ENCODE data around the gene ALDH1A3. TPM values are rescaled to one million over a fixed set of nuclear protein-coding genes. Genes with fewer than 3 reads are reported as not detected.

ALDH1A3 gene
- total RNA-seq, 2 experiments from 2014 or later = not detected

DNA sequence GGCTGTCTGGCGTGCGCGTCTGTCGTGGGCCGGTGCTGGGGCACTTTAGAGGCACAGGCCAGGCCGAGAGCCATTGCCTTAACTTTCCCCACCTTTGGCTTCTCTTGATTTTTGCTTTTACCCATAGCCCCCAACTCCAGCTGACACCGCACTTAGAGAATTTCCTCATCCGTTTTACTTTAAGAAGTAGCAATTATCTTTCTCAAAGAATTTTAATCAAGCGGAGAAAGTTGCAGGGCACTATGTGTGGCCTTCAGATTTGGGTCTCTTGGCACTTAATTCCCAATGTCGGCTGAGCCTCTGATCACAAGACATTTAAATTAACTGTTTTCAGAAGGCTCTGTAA lies 1.2 kb downstream of the ALDH1A3 start:
- Mint-ChIP-seq H3K27me3 (peaks cover 82% of the 10 kb centered on the region), H3K36me3 (ENCODE audit: low read depth) (no peaks in the 10 kb centered on the region), H3K4me3 (no peak overlapping the region), H3K27ac (no peak overlapping the region), H3K4me1 (peaks cover 9% of the 10 kb centered on the region), H3K9me3 (no peaks in the 10 kb centered on the region)
- DNase-seq = no peak
- POLR2A ChIA-PET = no interaction called here
- CTCF ChIA-PET = no interaction called here

DNA sequence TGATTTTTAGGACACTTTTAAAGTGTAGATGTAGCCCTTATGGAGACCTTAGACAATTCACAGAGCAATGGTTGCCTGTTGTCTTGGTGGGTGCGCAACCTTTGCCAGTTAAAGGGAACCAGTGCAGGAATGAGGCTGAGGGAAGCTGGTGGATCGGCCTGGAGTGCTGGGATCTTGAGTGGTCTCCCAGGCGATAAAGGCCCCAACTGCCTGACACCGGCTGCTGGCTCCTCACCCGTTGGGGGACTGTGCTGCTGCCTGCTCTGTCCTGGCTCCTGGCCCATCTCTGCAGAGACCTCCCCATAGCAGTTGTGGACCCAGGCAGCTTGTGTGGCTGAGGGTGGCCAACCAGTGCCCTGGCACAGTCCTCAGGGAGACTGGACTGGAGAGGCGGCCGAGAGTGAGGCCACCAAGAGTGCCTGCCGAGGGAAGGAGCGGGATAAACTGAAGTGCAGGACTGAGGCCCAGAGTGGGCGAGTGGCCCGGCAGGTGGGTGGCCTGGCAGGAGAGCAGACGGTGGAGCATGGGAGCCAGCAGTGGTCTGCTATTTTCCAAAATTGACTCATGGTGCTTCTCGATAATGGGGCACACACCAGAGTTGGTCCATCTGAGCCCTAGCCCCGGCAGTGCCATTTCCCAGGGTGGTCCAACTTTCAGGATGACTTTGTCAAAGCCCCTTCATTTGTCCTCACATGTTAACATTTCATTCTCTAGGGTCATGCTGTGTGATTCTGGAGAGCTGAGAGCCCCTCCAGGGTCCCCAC lies 2.1 kb downstream of the ALDH1A3 start:
- Mint-ChIP-seq H3K9me3 (no peaks in the 10 kb centered on the region), H3K27ac (no peak overlapping the region), H3K4me3 (no peak overlapping the region), H3K4me1 (peaks cover 9% of the 10 kb centered on the region), H3K36me3 (ENCODE audit: low read depth) (no peaks in the 10 kb centered on the region), H3K27me3 (peaks cover 79% of the 10 kb centered on the region)
- CTCF ChIA-PET = no interaction called here
- POLR2A ChIA-PET = no interaction called here
- no peak for DNase-seq

DNA sequence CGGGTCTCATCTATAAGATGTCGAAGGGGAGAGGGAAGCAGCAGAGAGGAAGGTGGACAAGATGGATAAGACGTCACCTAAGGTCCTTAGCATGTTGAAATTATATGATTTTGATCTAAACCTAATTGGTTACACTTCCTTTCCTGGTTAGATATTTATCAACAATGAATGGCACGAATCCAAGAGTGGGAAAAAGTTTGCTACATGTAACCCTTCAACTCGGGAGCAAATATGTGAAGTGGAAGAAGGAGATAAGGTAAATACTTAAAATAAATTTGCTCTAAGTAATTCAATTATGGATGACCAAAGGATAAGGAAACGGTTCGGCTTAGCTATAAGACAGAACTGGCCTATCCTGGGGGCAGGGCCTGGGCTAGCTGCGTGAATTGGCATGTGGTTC lies 5.5 kb downstream of the ALDH1A3 start:
- Mint-ChIP-seq H3K4me3 (no peak overlapping the region), H3K9me3 (no peaks in the 10 kb centered on the region), H3K36me3 (ENCODE audit: low read depth) (no peaks in the 10 kb centered on the region), H3K27me3 (peaks cover 76% of the 10 kb centered on the region), H3K27ac (no peak overlapping the region), H3K4me1 (peaks cover 5% of the 10 kb centered on the region)
- ChIA-PET CTCF (interaction anchor here (0.9 to 1.0 kb wide), 3 partner anchors 10 to 33 kb away, joined by 3 to 5 read pairs (median 4); no protein-coding TSS in a partner anchor), POLR2A (no interaction called here)
- DNase-seq = no peak

DNA sequence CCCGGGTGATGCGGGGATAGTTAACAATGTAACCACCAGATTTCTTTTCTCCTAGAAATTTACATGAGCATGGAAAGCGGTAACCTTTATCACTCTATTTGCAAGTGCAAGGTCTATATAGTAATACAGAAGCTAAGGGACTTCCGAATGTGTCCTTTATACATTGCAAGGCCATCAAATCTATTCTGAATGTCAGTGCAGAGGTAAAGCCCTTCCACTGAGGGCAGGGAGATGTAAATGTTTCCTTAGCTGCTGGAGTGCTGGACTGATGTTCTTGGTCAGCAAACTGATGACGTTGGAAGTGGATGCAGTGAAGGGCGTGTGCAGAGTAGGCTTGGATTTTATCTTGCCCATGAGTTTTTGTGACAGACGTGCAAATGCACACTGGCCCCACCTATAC lies 6.2 kb downstream of the ALDH1A3 start:
- Mint-ChIP-seq H3K4me1 (peaks cover 2% of the 10 kb centered on the region), H3K9me3 (no peaks in the 10 kb centered on the region), H3K36me3 (ENCODE audit: low read depth) (no peaks in the 10 kb centered on the region), H3K4me3 (no peak overlapping the region), H3K27me3 (peaks cover 75% of the 10 kb centered on the region), H3K27ac (no peak overlapping the region)
- POLR2A ChIA-PET = no interaction called here
- no peak for DNase-seq
- CTCF ChIA-PET = interaction anchor here (1.0 kb wide), 1 partner anchor 32 kb away, joined by 4 read pairs; no protein-coding TSS in a partner anchor

DNA sequence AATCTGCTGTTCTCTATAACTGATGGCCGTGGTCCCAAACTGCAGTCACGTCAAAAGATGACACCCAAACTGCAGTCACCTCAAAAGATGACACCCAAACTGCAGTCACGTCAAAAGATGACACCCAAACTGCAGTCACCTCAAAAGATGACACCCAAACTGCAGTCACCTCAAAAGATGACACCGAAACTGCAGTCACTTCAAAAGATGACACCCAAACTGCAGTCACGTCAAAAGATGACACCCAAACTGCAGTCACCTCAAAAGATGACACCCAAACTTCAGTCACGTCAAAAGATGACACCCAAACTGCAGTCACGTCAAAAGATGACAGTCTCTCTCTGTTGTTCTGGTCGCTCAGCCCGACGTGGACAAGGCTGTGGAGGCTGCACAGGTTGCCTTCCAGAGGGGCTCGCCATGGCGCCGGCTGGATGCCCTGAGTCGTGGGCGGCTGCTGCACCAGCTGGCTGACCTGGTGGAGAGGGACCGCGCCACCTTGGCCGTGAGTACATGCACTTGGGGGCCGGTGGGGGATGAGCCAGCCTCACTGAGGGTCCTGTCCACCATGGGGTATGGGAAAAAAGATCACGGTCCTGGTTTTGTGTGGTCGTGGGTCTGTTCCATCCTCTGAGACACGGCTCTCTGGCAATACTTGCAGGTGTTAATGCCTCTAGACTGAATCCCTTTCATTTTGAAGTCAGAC lies 7.7 kb downstream of the ALDH1A3 start:
- Mint-ChIP-seq H3K36me3 (ENCODE audit: low read depth) (no peaks in the 10 kb centered on the region), H3K27me3 (peaks cover 67% of the 10 kb centered on the region), H3K4me3 (no peak overlapping the region), H3K4me1 (no peaks in the 10 kb centered on the region), H3K27ac (no peak overlapping the region), H3K9me3 (no peaks in the 10 kb centered on the region)
- ChIA-PET POLR2A (no interaction called here), CTCF (no interaction called here)
- no peak for DNase-seq

DNA sequence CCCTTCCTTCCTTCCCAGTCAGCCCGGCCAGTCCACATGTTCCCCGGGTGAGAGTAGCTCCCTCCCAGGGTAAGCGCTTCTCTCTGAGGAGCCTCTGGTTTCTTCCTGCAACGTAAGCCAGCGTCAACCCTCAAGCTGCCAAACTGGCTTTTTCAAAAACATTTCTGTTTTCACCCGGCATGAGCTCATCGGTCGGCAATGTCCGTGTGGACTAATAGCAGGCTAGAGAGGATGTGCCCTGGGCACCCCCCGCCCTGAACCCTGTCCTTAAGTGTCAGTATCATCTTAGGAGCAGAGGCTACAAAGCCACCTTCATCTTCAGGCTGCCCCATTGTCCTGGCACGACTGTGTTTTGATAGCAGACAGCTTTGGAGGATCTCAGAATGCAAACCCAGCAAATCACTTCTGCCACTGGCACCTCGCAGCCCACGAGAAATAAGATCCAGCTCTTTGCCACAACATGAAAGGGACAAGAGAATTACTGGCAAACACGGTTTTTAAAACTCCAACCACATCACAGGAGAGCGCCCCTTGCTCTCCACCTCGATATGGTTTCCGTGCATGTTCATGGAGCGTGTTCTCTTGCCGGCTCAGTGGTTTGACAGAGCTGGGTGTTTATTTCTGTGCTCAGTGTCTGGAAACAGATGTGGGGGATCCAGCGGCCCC lies 9.9 kb downstream of the ALDH1A3 start:
- ChIA-PET CTCF (interaction anchor here (0.6 to 1.0 kb wide), 4 partner anchors 41 to 131 kb away, joined by 3 to 4 read pairs (median 4); no protein-coding TSS in a partner anchor), POLR2A (no interaction called here)
- Mint-ChIP-seq H3K4me3 (no peak overlapping the region), H3K4me1 (no peaks in the 10 kb centered on the region), H3K27ac (no peak overlapping the region), H3K36me3 (ENCODE audit: low read depth) (no peaks in the 10 kb centered on the region), H3K27me3 (peaks cover 62% of the 10 kb centered on the region), H3K9me3 (no peaks in the 10 kb centered on the region)
- no peak for DNase-seq

DNA sequence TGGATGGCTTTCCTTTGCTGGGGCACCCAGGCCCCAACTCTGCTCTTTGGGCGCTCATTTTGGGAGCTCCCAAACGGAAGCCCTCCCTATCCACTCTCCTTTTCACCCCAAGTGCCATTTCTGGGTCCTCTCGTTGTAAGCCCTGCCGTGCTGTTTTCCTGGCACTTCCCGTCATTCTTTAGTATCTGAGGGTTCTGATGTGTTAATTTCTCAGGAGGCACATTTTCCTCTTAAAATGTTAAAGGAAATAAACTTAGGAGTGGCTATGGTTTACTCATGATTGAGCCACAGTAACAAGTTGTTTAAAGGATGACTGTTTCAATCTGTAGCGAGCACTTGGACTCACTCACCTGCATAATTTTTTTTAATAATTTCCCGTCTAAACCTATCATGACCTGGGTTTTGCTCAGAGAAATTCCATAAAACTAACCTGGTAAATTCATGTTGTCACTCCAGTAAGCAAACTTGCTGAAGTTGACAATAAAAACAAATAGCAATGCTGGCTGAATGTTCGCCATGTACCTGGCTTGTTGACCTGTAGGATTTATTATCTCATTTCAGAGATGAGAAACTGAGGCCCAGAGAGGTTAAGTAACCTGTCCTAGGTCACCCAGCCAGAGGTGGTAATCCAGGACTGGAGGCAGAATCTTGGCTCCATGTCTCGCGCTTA lies 10.6 kb downstream of the ALDH1A3 start:
- H3K27me3 Mint-ChIP-seq = peaks cover 58% of the 10 kb centered on the region
- H3K4me3 Mint-ChIP-seq = no peak overlapping the region
- H3K9me3 Mint-ChIP-seq = no peaks in the 10 kb centered on the region
- H3K27ac Mint-ChIP-seq = no peak overlapping the region
- H3K4me1 Mint-ChIP-seq = no peaks in the 10 kb centered on the region
- POLR2A ChIA-PET = no interaction called here
- CTCF ChIA-PET = interaction anchor here (0.6 to 1.0 kb wide), 2 partner anchors 118 to 125 kb away, joined by 3 to 4 read pairs; no protein-coding TSS in a partner anchor
- DNase-seq = no peak
- H3K36me3 Mint-ChIP-seq (ENCODE audit: low read depth) = no peaks in the 10 kb centered on the region

DNA sequence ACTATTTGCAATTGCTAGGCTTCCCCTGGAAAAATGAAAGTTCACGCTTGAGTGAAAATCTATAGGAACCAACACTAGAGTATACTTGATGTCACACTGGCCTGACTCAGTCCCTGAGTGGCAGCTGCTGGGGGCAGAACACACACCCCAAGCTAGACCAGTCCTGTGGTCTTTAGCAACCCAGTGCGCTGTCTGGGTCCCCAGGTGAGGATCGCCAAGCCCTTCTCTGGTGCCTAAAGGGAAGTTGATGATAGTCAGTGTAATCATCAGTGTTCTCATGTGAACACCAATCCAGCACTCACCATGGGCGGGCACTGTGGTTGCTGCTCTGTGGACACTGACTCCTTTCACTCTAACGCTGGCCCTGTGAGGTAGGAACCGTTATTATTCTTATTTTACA lies 11.2 kb downstream of the ALDH1A3 start:
- no peaks in the 10 kb centered on the region for H3K4me1 Mint-ChIP-seq
- POLR2A ChIA-PET = no interaction called here
- H3K4me3 Mint-ChIP-seq = no peak overlapping the region
- no peak overlapping the region for H3K27ac Mint-ChIP-seq
- CTCF ChIA-PET = no interaction called here
- DNase-seq = no peak
- H3K36me3 Mint-ChIP-seq (ENCODE audit: low read depth) = no peaks in the 10 kb centered on the region
- H3K9me3 Mint-ChIP-seq = no peaks in the 10 kb centered on the region
- H3K27me3 Mint-ChIP-seq = peaks cover 54% of the 10 kb centered on the region

DNA sequence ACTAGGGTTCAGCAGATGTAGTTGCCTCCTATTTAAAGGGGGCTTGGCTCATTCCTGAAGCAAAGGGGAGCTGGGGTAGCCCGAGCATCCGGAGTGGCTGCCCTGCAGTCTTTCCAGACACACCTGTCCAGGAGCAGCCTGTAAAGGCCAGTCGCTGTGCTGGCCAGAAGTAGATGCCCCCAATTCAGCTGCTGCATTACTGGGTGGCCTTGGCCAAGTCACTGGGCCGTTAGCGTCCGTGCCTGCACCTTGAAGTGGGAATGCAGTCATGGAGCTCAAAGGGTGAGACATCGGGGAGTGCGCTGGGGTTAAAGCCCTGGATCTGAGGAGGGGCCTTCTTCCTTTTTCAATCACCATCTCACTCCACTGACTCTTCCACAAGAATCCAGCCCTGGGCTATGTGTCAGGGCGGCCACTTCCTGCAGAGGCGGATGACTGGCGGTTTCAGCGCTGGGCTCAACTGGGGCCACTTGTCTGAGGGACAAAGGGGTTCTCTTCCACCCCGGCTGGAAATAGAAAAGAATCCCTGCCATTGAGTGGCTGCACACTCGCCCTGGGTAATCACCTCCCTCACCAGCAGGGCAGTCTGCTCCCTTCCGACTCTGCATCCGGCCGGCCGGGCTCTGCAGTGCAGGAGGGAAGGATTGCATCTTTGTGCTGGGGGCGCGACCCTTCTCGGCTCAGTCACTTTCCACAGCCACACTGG lies 11.8 kb downstream of the ALDH1A3 start:
- H3K9me3 Mint-ChIP-seq = no peaks in the 10 kb centered on the region
- DNase-seq = no peak
- no peak overlapping the region for H3K27ac Mint-ChIP-seq
- no peak overlapping the region for H3K4me3 Mint-ChIP-seq
- POLR2A ChIA-PET = no interaction called here
- no peaks in the 10 kb centered on the region for H3K4me1 Mint-ChIP-seq
- peaks cover 52% of the 10 kb centered on the region for H3K27me3 Mint-ChIP-seq
- H3K36me3 Mint-ChIP-seq (ENCODE audit: low read depth) = no peaks in the 10 kb centered on the region
- CTCF ChIA-PET = no interaction called here

DNA sequence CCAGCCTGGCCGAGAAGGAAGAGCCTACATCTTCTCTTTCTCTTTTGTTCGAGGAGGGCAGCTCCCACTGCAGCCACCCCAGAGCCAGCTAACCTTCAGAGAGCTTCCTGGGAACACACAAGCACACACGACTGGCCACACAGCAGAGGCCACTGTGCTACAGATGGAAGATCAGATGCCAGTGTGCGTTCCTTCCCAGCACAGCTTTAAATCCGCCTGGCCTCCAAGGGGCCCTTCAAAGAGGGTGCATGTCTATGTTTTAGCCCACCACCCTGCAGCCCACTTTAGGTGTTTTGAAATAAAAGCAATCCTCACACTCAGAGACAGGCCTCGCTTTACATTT lies 12.4 kb downstream of the ALDH1A3 start:
- Mint-ChIP-seq H3K27ac (no peak overlapping the region), H3K4me1 (no peaks in the 10 kb centered on the region), H3K36me3 (ENCODE audit: low read depth) (no peaks in the 10 kb centered on the region), H3K4me3 (no peak overlapping the region), H3K27me3 (peaks cover 52% of the 10 kb centered on the region), H3K9me3 (no peaks in the 10 kb centered on the region)
- ChIA-PET CTCF (no interaction called here), POLR2A (no interaction called here)
- DNase-seq = no peak

DNA sequence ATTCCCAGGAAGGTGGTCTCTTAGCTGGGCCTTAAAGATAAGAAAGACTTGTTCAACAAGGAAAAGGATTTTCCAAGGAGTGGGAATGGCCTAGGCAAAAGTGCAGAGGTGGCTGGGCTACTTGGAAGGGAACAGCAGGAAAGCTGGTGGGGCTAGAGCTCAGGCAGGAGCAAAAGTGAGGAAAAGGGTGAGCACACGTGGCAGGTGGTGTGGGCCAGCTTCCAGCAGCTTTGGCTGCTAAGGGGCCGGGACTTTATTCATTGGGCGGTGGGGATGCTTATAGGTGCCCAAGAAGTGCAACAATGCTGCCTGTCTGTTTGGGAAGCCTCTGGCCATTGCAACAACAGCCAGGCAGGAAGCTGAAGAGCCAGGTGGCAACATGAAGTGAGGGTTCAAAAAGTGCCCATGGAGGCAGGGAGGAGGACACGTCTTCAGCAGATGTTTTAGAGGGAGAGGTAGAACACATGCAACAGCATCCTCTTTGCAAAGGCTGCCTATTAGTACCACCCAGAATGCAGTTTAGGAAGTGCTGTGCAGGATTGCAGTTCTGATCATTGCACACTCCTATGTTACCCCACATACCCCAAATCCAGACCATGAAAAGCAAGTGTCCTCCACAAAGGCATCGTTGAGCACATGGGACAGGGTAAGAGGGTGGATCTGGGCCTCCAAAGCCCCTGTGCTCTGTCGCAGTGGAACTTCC lies 13.8 kb downstream of the ALDH1A3 start:
- H3K9me3 Mint-ChIP-seq = no peaks in the 10 kb centered on the region

DNA sequence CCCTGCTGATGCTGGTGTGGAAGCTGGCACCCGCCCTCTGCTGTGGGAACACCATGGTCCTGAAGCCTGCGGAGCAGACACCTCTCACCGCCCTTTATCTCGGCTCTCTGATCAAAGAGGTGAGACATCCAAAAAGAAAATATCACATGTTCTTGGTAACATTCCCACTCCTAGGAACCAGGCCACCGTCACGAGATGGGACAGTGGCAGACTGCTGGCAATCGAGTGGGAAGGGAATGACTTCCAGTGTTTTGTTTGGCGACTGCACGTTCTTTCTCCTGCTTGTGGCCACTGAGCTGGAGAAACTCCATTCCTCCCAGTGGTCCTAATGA lies 14.3 kb downstream of the ALDH1A3 start:
- DNase-seq = no peak
- H3K4me3 Mint-ChIP-seq = no peak overlapping the region
- H3K27ac Mint-ChIP-seq = no peak overlapping the region
- H3K27me3 Mint-ChIP-seq = peaks cover 47% of the 10 kb centered on the region
- H3K4me1 Mint-ChIP-seq = no peaks in the 10 kb centered on the region
- H3K9me3 Mint-ChIP-seq = no peaks in the 10 kb centered on the region
- ChIA-PET POLR2A (no interaction called here), CTCF (no interaction called here)
- no peaks in the 10 kb centered on the region for H3K36me3 Mint-ChIP-seq (ENCODE audit: low read depth)

More for the DNA sequence above, 13.8 kb downstream of the ALDH1A3 start:
- ChIA-PET CTCF (no interaction called here), POLR2A (no interaction called here)
- Mint-ChIP-seq H3K27ac (no peak overlapping the region), H3K36me3 (ENCODE audit: low read depth) (no peaks in the 10 kb centered on the region), H3K27me3 (peaks cover 51% of the 10 kb centered on the region), H3K4me3 (no peak overlapping the region), H3K4me1 (no peaks in the 10 kb centered on the region)
- no peak for DNase-seq
